ENCODE data around the gene RAX.

The RAX gene

GRCh38 chr18:59272891-59273758, at the start of gene RAX:
Gene RAX (minus strand): TSS chr18:59273454. CDS start chr18:59273206, 248 bp downstream.
- intact Hi-C loops (cut with DNase I), result no loop called here
- DNase-seq, result no peak

DNA sequence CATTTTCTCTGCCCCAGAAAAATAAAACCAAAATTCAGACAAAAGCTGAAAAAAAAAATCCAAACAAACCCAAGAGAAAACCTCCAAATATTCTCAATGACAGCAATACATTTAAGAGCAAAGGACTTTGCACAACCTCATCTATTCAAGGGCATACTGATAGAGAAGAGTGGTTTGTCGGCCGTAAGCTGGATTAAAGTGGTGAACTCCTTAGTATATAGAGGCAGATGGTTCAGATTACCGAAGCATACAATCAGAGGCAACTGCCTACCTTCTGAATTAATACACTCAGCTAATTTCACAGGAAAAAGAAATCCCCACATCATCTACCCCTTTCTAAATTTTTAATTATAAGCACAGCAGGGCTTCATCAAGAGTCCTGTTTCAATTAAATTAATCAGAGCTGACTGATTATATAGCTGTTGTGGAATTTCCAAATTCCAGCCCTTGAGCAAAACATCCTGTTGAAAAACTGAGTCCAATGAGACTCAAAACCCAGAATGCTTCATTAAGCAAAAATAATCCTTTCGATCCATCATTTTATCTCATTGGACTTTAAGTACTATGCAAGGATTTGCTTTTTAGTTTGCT, 45.3 kb upstream of the RAX start, which contains the start of gene CPLX4:
TSS of gene CPLX4 (minus strand) at position 190 of the 591 bp plus-strand sequence. CDS start at position 3, 187 bp downstream.
- DNase-seq, result no peak

GRCh38 chr18:59311631-59312030, 38.4 kb upstream of the RAX start:
- intact Hi-C loops (cut with DNase I), result no loop called here
- DNase-seq, result no peak

More for the DNA sequence above, 45.3 kb upstream of the RAX start, which contains the start of gene CPLX4:
- intact Hi-C loops (cut with DNase I), result no loop called here

- intact Hi-C loops (cut with DNase I), result loop anchor here (5.0 kb wide), 1 partner anchor 93 kb away; no protein-coding TSS in a partner anchor
- no peak for DNase-seq
Observed at GRCh38 chr18:59308938-59309260, 35.6 kb upstream of the RAX start.

GRCh38 chr18:59308248-59308937, 35.1 kb upstream of the RAX start:
- DNase-seq, result peak; percentile 33 to 89 (median 74)
- intact Hi-C loops (cut with DNase I), result loop anchor here (5.0 kb wide), 1 partner anchor 94 kb away; no protein-coding TSS in a partner anchor

DNA sequence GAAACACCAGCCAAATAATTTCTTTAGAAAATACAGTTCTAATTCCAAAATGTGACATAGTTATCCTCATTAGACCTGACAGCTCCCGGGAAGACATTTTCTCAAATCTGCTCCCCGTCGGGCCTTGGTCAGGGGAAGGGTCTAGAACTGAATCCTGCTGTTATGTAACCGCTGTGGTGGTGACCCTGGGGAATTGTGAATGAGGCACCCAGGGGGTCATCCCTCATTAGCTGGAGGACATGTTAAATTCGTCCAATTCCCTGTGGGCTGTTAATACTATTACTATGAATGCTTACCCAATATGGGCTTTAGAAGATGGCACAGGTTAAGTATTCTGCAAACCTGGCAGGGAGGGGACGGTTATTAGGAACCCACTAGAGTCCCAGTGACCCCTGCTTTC, 33.4 kb upstream of the RAX start:
- intact Hi-C loops (cut with DNase I), result loop anchor here (5.0 kb wide), 1 partner anchor 96 kb away; no protein-coding TSS in a partner anchor
- DNase-seq, result no peak

DNA sequence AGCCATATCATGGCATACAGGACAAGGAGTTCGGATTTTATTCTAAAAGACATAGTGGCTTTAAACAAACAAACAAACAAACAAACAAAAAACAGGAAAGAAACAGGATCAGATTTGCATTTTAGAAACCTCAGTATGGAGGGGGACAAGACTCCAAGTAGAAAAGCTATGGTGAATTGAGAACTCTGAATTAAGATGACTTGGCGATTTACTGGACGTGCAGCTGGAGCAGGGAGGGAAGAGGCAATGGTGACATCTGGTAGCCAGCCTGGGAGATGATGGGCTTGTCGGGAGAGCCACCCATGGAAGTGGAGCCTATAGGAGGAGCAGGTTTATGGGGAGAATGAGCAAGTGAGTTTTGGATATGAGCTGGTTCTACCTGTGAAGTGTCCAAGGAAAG, 32.0 kb upstream of the RAX start:
- intact Hi-C loops (cut with DNase I), result loop anchor here (5.0 kb wide), 1 partner anchor 97 kb away; no protein-coding TSS in a partner anchor
- no peak for DNase-seq

DNA sequence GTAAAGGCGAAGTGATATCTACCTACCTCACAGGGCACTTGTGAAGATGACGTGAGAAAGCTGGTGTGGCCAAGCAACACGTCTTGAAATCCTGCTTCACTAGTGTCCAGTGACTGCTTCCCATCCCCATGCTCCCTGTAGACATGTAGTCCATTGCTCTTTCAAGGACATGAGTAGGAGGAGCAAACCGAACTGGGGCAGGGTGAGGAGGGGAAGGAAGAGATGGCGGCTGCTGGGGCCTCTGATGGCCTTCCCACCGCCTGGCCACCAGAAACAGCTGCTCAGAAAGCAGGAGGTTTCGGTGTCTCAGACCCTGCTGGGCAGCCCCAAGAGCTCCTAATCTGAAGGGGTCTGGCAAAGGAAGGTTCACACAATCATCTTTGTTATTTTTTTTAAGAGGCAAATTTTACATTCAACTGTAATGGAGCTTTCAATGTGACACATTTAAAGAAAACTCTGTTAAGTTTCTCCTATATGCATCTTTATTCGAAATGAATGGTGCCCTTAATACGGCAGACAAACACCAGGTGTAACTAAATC, 30.5 kb upstream of the RAX start:
- no peak for DNase-seq
- intact Hi-C loops (cut with DNase I), result no loop called here

- no peak for DNase-seq
- intact Hi-C loops (cut with DNase I), result no loop called here
Observed at GRCh38 chr18:59303006-59303405, 29.8 kb upstream of the RAX start.

DNA sequence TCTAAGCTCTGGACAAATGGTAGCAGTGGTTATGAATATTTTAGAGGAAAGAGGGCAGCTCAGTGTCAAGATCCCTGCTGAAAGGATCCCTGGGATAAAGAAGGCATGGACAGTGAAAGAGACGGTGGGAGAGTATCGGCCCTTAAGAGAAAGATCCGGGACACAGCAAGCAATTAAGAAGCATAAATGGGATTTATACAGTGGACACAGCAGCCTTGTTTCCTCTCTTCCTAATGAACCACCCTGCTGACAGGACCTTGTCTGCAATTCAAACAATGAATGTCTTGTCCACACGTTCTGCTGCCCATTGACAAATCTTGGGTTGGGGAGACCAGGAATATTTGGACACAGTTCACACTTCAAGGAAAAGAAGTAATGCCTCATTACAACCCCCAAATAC, 28.7 kb upstream of the RAX start:
- intact Hi-C loops (cut with DNase I), result no loop called here
- DNase-seq, result no peak

- intact Hi-C loops (cut with DNase I), result no loop called here
Observed at GRCh38 chr18:59300676-59301285, 27.5 kb upstream of the RAX start.

DNA sequence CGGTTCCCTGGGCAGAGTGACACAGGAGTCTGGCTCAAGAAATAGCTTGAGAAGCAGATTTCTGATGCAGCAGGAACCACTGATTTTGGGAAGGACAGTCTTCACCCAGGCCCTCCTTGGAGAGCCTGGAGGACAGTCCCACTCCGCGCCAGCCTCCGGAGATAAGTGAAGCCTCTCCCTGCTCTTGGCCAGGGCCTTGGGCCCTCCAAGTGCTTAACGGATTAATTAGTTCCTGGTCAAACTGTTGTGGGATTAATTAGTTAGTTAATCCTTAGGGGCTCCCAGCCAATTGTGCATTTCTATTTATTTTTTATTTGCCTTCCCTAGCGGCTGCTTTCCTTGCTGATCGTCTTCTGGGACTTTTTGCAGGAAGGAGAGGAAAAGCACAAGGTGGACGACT, 25.6 kb upstream of the RAX start:
- intact Hi-C loops (cut with DNase I), result no loop called here
- no peak for DNase-seq

More at GRCh38 chr18:59300676-59301285, 27.5 kb upstream of the RAX start:
- DNase-seq, result no peak

DNA sequence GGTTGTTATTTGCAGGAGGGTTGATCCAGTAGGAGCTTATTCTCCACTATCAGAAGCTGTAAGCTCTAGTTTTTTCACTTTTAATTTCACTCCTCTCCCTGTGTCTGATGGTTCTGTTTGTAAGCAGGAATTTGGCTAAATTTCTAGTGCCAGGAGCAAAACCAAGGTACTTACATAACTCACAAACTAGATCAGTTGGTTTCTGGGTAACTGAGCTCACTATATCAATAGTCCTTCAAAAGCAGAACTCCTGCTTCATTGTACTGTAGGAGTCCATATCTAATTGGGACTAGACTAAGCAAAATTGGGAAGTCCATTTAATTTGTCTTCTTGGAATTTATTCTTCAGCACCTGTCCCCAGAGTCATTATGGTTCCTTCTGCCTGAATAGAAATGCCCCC, 20.1 kb upstream of the RAX start:
- no peak for DNase-seq
- intact Hi-C loops (cut with DNase I), result no loop called here

DNA sequence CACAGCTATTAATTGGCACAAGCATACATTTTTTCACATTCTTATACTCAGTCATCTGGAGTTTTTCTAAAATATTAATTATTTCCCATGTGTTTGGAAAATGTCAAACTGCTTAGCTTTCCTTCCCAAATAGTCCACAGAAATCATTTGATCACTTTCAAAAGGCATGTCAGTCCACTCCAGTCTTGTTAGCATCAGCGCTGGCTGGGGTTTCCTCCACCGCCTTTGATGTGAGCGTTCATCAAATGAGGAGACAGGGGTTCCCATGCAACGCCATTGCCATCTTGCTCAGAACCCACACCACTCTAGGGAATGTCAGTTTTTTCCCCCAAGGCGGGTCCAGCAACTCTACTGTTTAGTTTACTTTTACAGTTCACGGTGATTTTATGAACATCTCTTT, 13.1 kb upstream of the RAX start:
- DNase-seq, result no peak
- intact Hi-C loops (cut with DNase I), result no loop called here

- intact Hi-C loops (cut with DNase I), result no loop called here
- no peak for DNase-seq
Observed at GRCh38 chr18:59282341-59282740, 9.1 kb upstream of the RAX start.

- DNase-seq, result no peak
- intact Hi-C loops (cut with DNase I), result no loop called here
Observed at GRCh38 chr18:59279722-59280121, 6.5 kb upstream of the RAX start.

GRCh38 chr18:59279193-59279592, 5.9 kb upstream of the RAX start:
- intact Hi-C loops (cut with DNase I), result no loop called here

DNA sequence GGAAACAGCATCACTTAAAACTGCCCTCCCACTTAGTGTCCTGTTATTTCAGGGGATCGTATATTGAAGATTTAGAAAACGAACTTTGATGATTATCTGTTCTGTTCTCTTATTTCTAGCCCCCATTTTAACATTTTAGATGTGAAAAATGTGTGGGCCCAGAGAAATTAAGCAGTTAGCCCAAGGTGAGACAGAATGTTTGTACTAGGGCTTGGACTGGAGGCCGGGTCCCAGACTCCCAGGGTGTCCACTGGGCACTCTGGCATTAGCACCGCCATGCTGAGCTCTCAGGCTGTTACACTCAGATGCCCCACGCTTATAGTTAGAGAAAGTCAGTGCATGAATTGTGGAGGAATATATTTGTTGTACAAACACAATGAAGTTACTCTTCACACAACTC, 5.5 kb upstream of the RAX start:
- DNase-seq, result no peak
- intact Hi-C loops (cut with DNase I), result no loop called here

More at GRCh38 chr18:59279193-59279592, 5.9 kb upstream of the RAX start:
- no peak for DNase-seq

DNA sequence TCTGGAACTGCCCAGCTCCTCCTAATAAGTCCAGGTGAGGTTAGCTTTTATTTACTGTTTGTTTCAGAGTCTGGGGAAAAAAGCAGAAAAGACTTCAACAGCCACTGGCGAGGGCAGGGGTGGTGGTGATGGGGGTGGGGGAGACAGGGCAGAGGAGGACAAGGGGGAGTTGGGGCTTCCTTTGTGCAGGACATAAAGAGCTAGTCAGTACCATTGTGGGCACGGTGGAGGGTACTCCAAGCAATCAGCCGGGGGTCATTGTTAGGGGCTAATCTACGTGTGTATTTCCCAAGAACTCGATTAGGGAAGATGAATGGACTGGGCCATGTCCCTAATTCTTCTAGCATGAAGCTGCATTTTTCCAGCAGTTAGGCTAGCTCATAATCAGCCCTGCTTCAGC, 2.8 kb upstream of the RAX start:
- no peak for DNase-seq
- intact Hi-C loops (cut with DNase I), result no loop called here

Data from head of caudate nucleus (tissue), 42 donors.